HuH-7.5 (cell line): ENCODE measurements around the gene CAMSAP1.

ENCODE experiments used
- DNase-seq: peaks from one replicate; pipeline ENCODE4 v3.0.0; 2011; ENCODE audit warnings: low spot score

Gene CAMSAP1

DNA sequence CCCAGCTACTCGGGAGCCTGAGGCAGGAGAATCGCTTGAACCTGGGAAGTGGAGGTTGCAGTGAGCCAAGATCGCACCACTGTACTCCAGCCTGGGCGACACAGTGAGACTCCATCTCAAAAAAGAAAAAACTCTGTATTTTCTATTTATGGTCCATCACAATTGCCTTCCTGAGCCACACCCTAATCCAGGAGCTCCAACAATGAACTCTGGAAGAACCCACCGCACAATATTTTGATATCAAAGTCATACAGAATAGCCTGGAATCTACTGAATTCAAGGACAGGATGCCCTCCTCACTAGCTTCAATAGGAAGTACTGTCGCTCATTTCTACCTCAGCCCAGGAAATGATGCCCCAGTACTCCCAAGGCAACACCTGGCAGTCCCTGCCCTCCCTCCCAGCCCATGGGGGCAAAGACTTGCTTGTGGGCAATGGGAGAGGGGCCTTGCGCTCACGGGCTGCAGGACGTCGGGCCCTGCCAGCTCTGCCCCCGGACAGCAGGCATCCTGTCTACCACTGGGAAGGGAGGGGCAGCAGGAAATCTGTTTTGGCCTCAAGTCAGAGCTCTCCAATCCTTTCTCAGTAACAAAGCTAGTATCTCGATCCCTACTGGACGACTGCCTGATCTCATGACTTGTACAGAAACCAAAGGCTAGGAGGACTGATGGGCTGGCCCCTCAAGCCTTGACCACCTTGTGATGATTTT is 34.1 kb upstream of the CAMSAP1 start:
- DNase-seq, result no peak

DNA sequence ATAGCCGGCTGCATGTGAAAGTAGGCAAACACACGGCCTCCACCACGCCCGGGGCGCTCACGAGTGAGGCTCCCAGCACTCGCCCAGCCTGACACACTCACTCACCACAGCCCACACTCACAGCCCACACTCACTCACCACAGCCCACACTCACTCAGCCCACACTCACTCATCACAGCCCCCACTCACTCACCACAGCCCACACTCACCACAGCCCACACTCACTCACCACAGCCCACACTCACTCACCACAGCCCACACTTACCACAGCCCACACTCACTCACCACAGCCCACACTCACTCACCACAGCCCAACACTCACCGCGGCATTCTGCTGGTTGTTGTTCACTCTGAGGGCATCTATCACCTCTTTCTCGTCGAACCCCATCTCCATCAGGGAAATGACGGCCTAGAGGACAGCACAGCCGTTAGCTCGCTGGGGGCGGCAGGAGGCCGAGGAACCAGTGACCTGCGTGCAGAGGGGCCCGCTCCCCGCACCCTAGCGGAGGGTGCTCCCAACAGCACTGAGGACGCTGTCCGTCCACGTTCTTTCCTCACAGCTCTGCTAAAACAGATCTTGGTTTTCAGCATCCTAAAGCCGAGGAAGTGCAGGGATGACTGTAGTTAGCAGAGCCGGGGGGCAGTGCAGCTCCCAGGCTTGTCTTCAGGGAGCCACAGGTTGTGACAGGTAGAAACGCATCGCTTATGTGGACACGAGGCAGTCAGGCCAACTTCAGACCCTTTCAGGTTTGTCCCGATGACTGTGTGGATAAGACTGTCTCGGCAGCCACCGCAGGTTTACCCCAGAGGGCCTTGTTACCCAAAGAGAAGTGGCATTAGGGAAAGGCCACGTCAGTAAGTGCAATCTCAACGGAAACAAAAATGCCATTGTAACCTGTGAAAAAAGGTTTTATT is 32.3 kb upstream of the CAMSAP1 start:
- no peak for DNase-seq

DNA sequence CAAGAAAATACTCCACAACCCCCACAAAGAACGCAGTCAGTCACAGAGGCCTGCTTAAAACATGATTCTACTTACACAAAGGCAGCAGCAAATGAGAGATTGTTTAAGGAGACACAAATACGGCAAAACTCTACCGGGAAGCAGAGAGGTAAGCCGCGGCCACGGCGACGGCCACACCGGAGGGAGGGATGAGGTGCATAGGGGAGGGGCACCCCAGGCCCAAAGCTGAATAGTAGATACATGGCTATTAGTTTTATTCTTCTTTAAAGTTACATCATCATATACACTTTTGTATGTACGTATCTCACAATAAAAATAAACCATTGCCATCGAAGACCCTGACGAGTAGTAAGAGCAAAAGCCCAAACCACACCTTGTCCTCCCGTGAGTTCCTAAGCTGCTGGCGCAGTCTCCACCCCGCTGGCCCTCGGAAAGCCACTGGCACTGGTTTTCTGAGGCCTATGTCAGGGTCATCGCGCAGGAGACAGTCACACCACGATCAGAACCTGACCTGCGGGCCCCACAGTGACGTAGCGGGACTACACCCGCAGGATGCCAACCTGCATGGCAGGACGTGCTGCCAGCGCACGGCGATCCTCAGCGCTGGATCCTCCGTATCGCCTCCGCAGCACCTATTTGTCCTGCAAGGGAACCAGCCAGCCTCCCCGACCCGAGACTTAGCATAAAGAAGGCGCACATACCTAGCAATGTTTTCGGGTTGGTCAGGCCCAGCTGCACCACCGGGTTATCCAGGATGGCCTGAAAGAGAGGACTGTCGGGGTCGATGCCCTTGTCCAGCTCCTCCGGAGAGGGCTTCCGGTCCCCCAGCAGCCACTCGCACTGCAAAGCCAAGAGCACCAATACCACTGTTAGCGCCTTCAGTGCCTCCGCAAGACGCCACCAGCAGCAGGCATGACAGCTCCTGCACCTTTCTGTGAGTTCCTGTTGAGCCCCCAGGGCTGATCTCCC is 30.5 kb upstream of the CAMSAP1 start:
- DNase-seq, result no peak

DNA sequence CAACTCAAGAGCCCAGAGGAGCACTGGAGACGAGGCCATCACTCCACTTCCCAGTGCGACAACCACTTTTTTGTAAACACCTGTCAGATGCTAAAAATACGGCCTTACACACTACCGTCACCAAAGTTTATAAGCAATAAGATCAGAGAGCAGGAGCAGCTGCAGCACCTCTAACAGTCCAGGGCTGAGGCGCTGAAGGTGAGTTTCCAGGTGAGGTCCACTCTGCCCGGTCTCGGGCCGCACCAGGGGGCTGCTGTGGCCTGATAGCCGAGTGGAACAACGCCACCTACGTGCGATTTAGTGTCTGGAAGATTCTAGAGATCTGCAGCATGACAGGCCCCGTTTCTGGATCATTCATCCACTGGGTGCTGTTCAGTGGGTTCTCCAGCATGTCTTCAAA is 25.8 kb upstream of the CAMSAP1 start:
- DNase-seq, result no peak

DNA sequence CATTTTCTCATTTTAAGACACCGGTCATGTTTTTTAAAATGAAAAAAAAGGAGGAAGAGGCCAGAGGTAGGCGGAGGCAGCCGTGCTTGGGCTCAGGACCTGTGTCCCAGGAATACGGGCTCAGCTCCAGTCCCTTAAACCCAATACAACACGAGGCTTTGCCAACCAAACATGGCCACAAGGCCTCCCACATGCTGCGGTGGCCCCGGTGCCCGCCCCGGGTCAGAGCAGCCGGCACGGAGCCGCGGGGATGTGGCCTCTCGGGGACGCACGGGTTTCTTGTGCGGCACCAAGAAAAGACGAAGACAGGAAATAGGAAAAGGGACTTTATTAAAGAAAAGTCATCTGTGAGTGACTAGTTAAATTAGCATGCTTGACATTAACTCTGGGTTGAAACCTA is 25.3 kb upstream of the CAMSAP1 start:
- no peak for DNase-seq

DNA sequence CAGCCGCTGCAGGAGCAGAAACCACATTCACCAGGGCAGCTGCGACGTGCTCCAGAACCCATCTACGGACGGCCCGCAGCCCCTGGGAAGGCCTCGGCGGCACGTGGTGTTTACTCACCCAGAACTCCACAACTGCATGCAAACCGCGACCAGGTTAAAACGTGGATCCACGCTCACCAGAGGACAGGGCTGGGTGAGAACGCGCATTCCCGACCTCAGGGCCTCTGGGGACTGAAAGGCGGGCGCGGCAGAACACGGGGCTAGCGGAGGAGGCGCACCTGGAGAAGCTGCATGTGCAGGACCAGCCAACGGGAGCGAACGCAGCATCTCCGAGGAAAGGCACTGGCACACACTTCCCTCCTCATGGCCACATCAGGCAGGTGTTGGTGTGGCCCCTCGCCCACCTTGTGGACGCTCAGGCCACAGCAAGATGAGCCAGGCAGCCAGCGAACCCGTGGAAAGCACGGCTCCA is 24.0 kb upstream of the CAMSAP1 start:
- no peak for DNase-seq

DNA sequence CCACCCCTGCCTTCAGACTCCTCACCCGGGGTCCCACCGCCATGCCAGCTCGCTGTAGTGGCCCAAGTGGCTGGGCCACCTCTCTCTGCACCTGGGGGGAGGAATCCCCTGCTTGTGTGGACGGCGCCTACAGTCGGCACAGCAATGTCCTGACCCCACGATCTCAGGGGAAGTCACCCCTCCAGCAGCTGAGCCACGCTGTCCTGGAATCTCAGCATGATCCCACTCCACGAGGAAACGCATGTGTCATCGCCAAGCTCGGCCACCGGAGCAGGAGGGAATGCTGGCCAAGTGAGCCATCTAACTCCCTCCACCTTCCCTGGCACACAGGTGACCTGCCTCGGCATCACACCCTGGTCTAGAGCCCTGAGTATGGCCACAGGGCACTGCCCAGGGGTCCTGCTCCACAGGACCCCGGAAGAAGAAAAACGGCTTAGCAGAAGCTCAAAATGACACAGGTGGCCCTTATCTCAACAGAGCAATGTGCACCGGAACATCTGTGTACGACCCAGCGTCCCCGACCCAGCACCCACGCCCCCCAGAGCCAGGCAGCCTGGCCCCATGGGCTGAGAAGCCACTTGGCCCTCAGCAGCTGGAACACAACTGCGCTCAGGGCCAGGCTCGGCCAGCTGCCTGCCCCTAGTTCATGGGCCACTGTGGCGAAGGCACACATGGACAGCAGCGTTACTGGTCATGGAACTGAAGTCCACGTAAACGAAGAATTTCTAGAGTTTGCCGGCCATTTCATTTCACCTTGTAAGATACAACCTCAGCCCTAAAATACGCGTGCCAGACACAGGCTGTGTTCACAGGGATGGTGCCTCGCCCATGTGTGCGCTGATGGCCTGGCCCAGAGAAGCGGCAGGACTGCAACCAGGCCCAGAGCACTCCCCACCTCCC is 23.4 kb upstream of the CAMSAP1 start:
- DNase-seq, result no peak

DNA sequence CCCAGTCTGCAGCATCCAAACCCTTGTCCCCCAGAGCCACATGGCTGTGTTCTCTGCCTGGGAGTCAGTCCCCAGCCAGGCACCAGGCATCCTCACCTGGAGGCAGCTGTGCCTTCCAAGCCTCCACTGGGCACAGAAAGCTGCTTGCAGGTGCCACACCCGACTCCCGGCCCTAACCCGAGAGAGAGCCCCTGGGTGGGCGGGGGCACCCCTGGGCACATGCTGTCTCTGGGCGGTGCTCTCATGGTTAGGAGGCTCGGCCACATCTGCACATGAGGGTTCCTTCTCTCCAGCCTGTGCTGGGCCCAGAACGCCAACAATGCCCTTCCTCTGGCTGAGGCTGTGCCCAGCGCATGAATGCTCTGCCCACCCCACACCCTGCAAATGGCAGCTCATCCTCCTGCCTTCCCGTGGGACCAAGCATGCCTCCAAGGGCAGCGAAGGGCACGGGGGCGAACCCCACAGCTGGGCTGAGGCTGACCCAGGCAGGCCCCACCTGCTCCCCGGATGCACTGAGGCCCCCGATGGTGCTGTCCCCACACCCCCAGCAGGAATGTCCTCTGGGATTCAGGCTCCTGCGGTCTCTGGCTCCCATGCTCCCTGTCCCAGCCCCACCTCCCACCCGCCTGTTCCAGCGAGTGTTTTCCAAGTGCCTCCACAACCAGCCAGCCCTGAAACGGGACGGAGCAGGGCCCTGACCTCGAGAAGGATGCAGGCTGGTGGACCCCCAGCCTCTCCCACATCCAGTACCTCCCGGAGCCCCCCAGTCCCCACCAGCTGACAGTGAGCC is 22.5 kb upstream of the CAMSAP1 start:
- DNase-seq, result no peak

DNA sequence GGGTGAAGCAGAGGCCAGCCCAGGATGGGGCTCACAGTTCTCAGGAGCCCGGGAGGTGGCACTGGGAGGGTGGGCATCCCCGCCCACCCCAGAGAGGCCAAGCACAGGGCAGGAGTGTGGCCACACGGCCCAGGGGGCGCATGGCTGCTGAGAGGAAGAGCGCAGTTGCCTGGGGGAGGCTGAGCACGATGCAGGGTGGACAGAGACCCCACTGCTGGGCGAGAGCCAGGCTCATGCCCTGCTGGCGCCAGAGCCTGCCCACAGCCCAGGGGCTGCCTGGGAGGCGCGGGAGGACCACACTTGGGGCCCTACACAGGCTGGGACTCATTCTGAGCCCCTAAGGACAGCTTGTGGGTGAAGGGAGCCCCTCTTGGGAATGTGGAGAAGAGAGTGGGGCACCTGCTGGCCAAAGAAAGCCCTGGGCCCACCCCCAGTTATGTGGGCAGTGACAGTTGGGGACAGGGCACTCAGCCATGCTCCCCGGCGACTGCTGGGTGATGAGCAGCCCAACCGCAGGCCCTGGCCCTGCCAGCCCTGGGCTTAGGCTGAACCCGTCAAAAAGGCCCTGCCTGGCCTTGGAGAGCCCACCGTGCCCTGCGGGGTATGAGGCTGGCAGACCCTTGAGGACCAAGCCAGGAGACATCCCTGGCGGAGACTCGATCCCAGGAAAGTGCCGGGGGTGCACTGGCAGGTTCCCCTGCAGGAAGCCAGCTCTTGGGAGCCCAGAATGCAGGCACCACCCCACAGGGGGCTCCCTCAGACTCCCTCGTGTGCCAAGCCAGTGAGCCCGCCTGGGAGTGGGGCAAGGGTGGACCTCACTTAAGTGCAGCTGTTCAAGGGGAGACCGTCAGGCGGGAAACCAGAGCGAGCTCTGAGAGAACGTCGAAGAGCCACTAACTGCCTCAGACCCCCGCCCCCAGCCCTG is 21.6 kb upstream of the CAMSAP1 start:
- no peak for DNase-seq

DNA sequence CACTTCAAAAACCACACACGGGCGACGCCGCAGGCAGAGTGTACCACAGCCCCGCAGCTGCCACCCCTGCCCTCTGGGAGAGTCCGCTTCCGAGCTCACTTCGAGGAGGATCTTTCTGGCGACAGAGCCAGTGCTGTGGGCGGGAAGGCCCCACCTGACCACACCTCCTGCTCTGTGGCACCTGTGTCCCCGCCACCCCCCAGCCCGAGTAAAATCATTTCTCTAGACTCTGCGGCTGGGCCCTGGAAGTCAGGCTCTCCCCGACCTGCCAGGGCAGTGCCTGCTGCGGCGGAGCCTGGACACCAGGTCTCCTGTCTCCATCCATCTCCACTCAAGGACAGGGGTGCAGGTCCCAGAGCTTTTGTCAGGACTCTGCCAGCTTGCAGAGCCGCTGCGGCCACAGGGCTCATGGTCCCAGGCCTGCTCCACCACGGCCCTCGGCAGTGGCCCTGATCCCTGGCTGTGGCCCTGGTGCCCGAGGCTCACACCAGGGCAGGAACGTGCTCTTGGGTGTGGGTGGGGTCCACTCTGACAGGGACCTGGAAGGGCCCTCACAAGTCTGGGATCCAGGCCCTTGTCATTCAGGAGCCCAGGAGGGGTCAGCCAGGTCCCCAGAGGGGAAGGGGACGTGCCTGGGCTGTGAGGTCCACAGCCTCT is 20.9 kb upstream of the CAMSAP1 start:
- no peak for DNase-seq

DNA sequence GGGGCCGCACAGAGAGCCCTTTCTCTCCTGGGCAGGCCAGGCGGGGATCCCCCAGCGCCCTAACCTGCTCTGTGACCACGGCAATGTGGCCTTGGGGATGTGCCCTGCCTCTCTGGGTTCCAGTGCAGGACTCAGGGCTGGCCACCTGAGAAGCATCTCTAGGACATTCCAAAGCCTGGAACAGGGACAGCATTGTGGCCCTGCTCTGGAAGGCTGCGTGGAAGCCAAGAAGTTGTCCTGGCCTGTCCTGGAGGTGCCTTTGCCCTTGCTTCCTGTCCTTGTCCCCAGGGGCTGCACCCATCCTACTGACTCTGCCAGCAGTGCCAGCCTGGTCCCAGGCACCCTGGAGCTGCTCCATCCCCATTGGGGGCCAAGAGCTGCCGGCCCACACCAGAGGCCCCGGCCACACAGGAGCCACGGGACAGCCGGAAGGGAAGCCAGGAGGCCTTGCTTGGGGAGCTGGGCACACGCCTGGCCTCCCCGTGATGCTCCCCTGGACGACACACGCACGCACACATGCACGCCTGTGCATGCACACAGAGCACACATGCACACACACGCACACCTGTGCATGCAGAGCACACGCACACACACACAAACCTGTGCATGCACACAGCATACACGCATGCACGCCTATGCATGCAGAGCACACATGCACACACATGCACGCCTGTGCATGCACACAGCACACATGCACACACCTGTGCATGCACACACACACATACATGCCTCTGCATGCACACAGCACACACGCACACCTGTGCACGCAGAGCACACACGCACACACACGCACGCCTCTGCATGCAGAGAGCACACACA is 20.1 kb upstream of the CAMSAP1 start:
- DNase-seq, result no peak

DNA sequence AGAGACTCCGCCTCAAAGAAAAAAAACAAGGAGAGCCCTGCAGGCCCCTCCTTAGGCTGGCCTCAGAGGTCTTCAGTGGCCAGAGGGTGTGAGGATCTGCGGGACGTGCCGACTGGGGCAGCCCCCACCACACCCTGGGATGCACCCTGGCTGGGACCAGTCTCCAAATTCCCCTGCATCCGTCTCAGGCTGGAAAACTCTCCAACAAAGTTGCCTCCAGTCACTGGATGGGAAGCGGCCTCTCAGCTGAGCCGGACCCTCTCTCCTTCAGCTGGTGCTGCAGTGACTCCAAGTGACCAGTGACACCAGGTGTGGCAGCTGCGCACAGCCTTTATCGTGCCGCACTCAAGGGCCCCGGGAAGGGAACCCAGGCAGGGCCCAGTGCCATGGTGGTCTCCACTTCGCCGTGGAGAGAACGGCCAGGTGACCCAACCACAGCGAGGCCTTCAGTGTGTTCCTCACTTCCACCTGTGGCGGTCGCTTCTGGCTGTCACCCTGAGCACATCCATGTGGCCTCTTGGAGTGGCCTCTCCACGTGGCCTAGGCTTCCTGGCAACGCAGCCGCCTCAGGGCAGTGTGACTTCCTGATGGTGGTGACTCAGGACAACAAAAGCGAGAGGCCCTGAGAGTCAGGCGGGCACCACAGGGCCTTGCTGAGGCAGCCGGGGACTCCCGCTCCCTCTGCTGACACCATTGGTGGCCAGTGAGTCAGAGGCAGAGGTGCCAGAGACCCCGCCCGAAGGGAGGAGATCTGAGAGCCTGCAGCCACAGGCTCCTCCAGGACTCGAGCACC is 19.3 kb upstream of the CAMSAP1 start:
- DNase-seq, result no peak

DNA sequence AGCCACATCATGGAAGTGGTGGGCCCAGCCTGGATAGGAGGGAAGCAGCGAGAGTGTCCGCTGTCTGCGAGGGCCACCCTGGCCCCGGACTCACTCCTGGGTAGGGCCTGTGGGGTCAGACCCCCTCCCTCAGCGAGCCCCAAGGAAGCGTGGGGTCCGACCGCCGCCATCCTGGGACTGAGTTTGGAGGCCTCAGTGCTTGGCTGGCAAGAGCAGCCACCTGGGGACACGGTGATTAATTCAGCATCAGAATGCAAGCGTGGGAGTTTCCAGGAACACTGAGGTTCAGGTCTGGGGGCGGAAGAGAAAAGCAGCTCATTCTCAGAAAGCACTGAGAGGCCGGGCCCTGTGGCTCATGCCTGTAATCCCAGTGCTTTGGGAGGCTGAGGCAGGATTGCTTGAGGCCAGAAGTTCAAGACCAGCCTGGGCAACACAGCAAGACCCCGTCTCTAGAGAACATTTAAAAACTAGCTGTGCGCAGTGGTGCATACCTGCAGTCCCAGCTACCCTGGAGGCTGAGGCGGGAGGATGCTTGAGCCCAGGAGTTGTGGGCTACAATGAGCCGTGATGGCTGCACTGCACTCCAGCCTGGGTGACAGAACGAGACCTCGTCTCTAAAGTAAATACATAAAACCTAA is 18.3 kb upstream of the CAMSAP1 start:
- no peak for DNase-seq

DNA sequence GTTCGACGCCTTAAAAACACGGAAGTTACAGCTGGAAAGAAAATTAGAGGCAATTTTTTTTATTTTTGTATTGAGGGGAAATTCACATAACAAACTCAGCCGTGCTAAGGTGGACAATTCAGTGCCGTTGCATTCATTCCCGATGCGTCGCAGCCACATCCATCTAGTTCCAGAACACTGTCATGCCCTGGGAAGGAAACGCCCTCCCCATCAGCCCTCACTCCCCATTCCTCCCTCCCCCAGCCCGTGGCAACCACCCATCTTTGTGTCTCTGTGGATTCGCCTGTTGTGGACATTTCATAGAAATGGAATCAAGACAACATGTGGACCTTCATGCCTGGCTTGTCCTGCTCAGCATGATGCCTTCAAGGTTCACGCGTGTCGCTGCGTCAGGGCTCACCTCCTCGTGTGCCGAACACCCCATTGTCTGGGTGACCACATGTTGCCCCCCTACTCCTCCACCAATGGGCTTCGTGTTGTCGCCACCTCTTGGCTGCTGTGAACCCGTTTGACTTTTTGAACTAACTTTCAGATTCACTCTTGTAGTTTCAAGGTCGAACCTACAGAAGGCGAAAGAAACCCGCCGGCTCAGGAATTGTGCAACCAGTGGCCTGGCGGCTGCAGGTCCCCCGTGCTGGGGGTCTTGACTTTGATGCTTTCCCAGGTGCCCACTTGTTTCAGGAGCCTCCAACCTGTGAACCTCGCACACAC is 17.4 kb upstream of the CAMSAP1 start:
- no peak for DNase-seq

DNA sequence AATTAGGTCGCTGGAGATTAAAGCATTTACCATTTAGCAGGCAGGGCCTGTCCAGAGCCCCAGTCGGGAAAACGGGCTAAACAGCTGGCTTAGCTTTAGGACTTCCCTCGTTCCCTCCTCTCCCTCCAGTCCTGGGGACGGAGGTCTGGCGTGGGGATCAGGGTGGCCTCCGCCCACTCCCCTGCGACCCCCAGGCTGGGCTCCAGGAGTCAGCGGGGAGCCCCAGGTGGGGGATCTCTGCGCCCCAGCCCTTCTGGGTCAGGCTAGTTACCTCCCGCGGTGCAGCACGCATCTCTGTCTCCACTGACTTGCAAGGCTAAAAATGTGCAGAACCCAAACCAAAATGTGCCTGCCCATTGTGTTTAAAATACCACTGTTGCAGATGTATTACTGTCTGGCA is 16.2 kb upstream of the CAMSAP1 start:
- no peak for DNase-seq
